ENCODE measurements around the gene COASY. TPM values are rescaled to one million over a fixed set of nuclear protein-coding genes. Genes with fewer than 3 reads are reported as not detected.

Gene COASY
- total and polyA plus RNA-seq, 8 donors, result 15.6 to 127 (median 82.4) TPM

DNA sequence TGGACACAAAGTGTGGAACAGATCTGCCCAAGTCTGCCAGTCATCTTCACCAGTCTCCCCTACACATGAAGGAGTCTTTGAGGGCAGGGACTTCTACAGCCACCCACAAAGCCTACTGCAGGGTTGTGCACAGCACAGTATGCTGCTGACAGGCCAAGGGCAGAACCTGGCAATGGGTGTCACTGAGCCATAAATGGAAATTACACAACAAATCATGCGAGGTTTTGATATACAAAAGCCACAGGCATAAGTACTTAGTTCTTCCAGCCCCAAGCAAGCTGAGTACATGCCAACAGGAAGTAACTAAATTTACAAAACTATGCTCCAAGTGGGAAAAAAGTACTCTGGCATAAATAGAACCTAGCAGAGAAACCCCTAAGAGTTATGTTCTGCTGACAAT lies 23.4 kb downstream of the COASY start:
- Histone ChIP-seq H3K27me3 (no peaks in the 10 kb centered on the region), H3K36me3 (peaks cover 61 to 100% (median 98%) of the 10 kb centered on the region in 4 donors), H3K27ac (peak overlapping the region in 3 of 5 donors; percentile 71 to 75 (median 74)), H3K9me3 (no peaks in the 10 kb centered on the region), H3K4me3 (no peak overlapping the region), H3K4me1 (peaks cover 31 to 51% (median 44%) of the 10 kb centered on the region in 4 donors)
- DNase-seq, result no peak
- intact Hi-C loops (cut with DNase I; ENCODE audit: low total_unique reads), result loop anchor here (10.0 kb wide), 1 partner anchor 99 kb away; the partner anchor contains the start of genes CCR10 and CNTNAP1
- 6 to 16% (median 10%) methylated on average over 1 of the region's 1 CpG for WGBS, 5 donors
- no peak for TF ChIP-seq EP300 (IDR thresholded peaks at IDR 0.05)
- TF ChIP-seq POLR2AphosphoS5 (IDR thresholded peaks at IDR 0.05), result no peak
- TF ChIP-seq POLR2A (IDR thresholded peaks at IDR 0.05), result no peak
- TF ChIP-seq CTCF (IDR thresholded peaks at IDR 0.05), result no peak

- H3K36me3 ChIP-seq, result peaks cover 71 to 100% (median 99%) of the 10 kb centered on the region in 4 donors
- no peaks in the 10 kb centered on the region for H3K27me3 ChIP-seq
- H3K4me3 ChIP-seq, result no peak overlapping the region
- peaks cover 31 to 51% (median 44%) of the 10 kb centered on the region in 4 donors for H3K4me1 ChIP-seq
- DNase-seq, result no peak
- 59 to 67% (median 61%) methylated on average over 7 of the region's 7 CpGs for WGBS, 5 donors
- TF ChIP-seq EP300 (IDR thresholded peaks at IDR 0.05), result no peak
- peak in 1 of 3 donors; percentile 11 for TF ChIP-seq POLR2AphosphoS5 (IDR thresholded peaks at IDR 0.05)
- no peak for TF ChIP-seq POLR2A (IDR thresholded peaks at IDR 0.05)
- TF ChIP-seq CTCF (IDR thresholded peaks at IDR 0.05), result no peak
- intact Hi-C loops (cut with DNase I; ENCODE audit: low total_unique reads), result loop anchor here (10.0 kb wide), 1 partner anchor 98 kb away; the partner anchor contains the start of genes CCR10 and CNTNAP1
- H3K9me3 ChIP-seq, result no peaks in the 10 kb centered on the region
- peak overlapping the region; percentile 54 to 75 (median 71) for H3K27ac ChIP-seq
These were observed 24.7 kb downstream of the COASY start for GRCh38 chr17:42586514-42587230.

GRCh38 chr17:42590886-42591285 lies 28.9 kb downstream of the COASY start:
- intact Hi-C loops (cut with DNase I; ENCODE audit: low total_unique reads), result no loop called here
- WGBS, 5 donors, result 85 to 93% (median 92%) methylated on average over 2 of the region's 2 CpGs
- peaks cover 25 to 30% (median 28%) of the 10 kb centered on the region in 4 donors for H3K4me1 ChIP-seq
- peaks cover 32 to 84% (median 78%) of the 10 kb centered on the region in 4 donors for H3K36me3 ChIP-seq
- TF ChIP-seq EP300 (IDR thresholded peaks at IDR 0.05) (no peak), POLR2A (IDR thresholded peaks at IDR 0.05) (no peak), POLR2AphosphoS5 (IDR thresholded peaks at IDR 0.05) (no peak), CTCF (IDR thresholded peaks at IDR 0.05) (no peak)
- H3K9me3 ChIP-seq, result no peaks in the 10 kb centered on the region
- no peak overlapping the region for H3K27ac ChIP-seq
- no peaks in the 10 kb centered on the region for H3K27me3 ChIP-seq
- no peak for DNase-seq
- H3K4me3 ChIP-seq, result no peak overlapping the region

DNA sequence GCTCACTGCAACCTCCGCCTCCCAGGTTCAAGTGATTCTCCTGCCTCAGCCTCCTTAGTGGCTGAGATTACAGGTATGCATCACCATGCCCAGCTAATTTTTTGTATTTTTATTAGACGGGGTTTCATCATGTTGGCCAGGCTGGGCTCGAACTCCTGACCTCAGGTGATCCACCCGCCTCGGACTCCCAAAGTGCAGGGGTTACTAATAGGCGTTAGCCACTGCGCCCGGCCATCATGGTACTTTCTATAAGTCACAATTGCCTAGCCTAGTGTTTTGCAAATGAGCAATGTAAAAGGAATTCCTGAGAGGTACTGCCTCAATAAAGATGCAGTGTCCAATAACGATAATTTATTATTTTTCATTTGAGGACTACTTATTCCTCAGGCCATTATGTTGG lies 29.5 kb downstream of the COASY start:
- Histone ChIP-seq H3K4me3 (no peak overlapping the region), H3K27me3 (no peaks in the 10 kb centered on the region), H3K4me1 (peaks cover 22 to 25% (median 23%) of the 10 kb centered on the region in 4 donors), H3K36me3 (peaks cover 29 to 84% (median 76%) of the 10 kb centered on the region in 4 donors), H3K27ac (no peak overlapping the region), H3K9me3 (no peaks in the 10 kb centered on the region)
- WGBS, 5 donors, result 91 to 96% (median 95%) methylated on average over 9 of the region's 9 CpGs
- DNase-seq, result no peak
- intact Hi-C loops (cut with DNase I; ENCODE audit: low total_unique reads), result no loop called here
- TF ChIP-seq POLR2A (IDR thresholded peaks at IDR 0.05), result no peak

DNA sequence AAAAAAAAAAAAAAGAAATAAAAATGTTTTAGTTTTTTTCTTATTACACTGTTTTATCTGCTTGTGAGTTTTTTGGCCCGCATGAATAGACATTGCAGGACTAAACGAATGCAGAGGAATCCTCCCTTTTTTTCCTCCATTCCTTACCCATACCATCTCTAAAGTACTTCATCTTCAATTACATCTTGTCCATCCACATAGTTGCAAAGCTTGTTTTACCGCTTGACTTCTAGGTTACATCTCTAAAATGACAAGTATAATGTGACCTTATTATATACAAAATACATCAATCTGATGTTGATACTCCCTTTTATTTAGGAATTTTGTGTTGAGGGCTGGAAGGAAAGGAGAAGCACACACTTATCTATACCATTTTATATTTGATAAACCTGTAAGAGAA lies 34.4 kb downstream of the COASY start:
- peaks cover 5 to 46% (median 31%) of the 10 kb centered on the region in 4 donors for H3K36me3 ChIP-seq
- intact Hi-C loops (cut with DNase I; ENCODE audit: low total_unique reads), result no loop called here
- no peak overlapping the region for H3K4me3 ChIP-seq
- H3K4me1 ChIP-seq, result peaks cover 0 to 23% (median 11%) of the 10 kb centered on the region in 4 donors
- TF ChIP-seq CTCF (IDR thresholded peaks at IDR 0.05) (no peak), POLR2A (IDR thresholded peaks at IDR 0.05) (no peak), EP300 (IDR thresholded peaks at IDR 0.05) (no peak)
- 73 to 90% (median 86%) methylated on average over 3 of the region's 3 CpGs for WGBS, 5 donors
- no peaks in the 10 kb centered on the region for H3K27me3 ChIP-seq
- DNase-seq, result no peak
- no peak overlapping the region for H3K27ac ChIP-seq
- H3K9me3 ChIP-seq, result no peaks in the 10 kb centered on the region
